Motor neuron (in vitro differentiated cells): ENCODE results near the gene RAB10. TPM values are rescaled to one million over a fixed set of nuclear protein-coding genes. Genes with fewer than 3 reads are reported as not detected.
"Not testable (repeated sequence)": the region's sequence is repeated elsewhere in the genome, so short reads cannot be mapped to it uniquely, and the experiment has no call there.

Source experiments
- ATAC-seq, 8 experiments: fragments of 200-7000 bp; cut with Tn5 transposase; replicated peaks in 6 of 8; 2 replicates each; pipeline ENCODE4 v1.8.0; 2021; ENCODE audit warnings: mild to moderate bottlenecking in 8 of 8, moderate library complexity in 8 of 8
- H3K27ac ChIP-seq, 2 donors: fragments of 250-450 bp; sonication (Bioruptor Pico); 2 replicates each; pipeline ENCODE4 v1.9.0; 2021; ENCODE audit warnings: antibody characterized with exemption in 2 of 2, mild to moderate bottlenecking in 2 of 2, moderate library complexity in 1 of 2
- H3K4me1 ChIP-seq, 2 donors: fragments of 250-450 bp; sonication (Bioruptor Pico); replicated peaks in 1 of 2; 2 replicates each; pipeline ENCODE4 v1.6.1; 2021; ENCODE audit warnings: antibody characterized with exemption in 2 of 2, mild to moderate bottlenecking in 2 of 2, moderate library complexity in 1 of 2
- H3K4me3 ChIP-seq, 5 donors: fragments of 250-450 bp; sonication (Bioruptor Pico); 2 replicates each; pipeline ENCODE4 v1.9.0; 2021; ENCODE audit warnings: antibody characterized with exemption in 5 of 5, mild to moderate bottlenecking in 5 of 5, moderate library complexity in 4 of 5
- WGBS, 10 experiments: fragments of 450-650 bp; shearing (Covaris generic); methylation state at CpG; one replicate each; pipeline ENCODE4 v1.0.0; 2022; 5-methylcytosine and 5-hydroxymethylcytosine counted together
- in situ Hi-C, 9 experiments: fragments of 400-800 bp; cut with MboI; loops; one replicate each; pipeline ENCODE4 v1.15.0; 2021; ENCODE audit warnings: low sequenced_read_pairs in 9 of 9, low pct_unique_long_range_greater_than_20kb in 2 of 9; ENCODE audit not compliant: unreplicated experiment in 9 of 9
- total RNA-seq, 8 experiments: library from RNA; unstranded; fragments of 300-600 nt; gene quantifications; 2 replicates each; pipeline versions ENCODE4 v1.2.3 to v1.2.4, GENCODE V29; 2022

Gene RAB10
- total RNA-seq, 8 experiments from 2014 or later: 78.0 to 135 (median 86.2) TPM

DNA sequence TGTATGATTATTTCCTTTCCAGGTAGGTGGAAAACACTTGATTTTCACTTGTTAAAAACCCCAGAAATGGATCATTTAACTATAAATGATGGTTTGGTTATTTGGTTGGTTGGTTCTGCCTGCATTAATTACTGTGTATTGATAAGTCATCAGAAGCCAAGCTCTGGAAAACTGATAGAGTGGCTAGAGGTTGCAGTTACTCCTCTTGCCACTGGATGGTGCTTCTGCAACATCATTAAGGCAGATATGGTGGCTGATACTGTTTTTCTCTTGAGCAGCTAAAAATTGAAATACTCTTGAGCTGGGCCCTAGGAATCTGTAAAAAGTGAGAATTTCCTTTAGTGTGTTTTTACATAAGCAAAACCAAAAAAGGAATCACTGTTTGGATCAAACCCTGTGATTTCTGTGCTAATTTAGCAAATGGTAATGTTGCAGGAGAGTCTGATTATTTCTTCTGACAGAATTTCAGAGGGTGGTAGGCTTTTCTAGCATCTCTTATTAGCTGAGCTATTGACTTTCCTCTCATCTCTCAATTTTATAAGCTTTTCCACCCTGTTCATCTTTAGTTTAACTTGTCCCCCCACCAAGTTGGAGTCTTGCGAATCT, 54.3 kb downstream of the RAB10 start:
- in situ Hi-C loops: no loop called here
- no peak overlapping the region for H3K4me3 ChIP-seq
- H3K27ac ChIP-seq: no peak overlapping the region
- peak in 4 of 8 experiments; percentile 26 to 71 (median 50) for ATAC-seq
- H3K4me1 ChIP-seq: no peaks in the 10 kb centered on the region
- WGBS, 10 experiments: 89 to 100% methylated on average over 1 of the region's 1 CpG; no CpG with 5 or more reads in 8 of the 10 experiments

DNA sequence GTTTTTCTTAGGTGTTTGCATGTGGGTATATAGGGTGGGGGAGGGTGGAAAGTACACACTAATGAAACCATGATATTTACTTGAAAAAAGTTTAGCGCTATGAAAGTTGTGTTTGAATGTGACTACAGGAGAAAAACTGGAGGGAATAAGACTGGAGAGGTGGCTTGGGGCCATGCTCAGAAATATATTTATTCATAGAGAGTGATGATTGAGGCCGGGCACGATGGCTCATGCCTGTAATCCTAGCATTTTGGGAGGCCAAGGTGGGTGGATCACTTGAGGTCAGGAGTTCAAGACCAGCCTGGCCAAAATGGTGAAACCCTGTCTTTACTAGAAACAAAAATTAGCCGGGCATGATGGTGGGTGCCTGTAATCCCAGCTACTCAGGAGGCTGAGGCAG, 55.0 kb downstream of the RAB10 start:
- in situ Hi-C loops, H3K4me3 ChIP-seq, H3K4me1 ChIP-seq, ATAC-seq, H3K27ac ChIP-seq: not testable (repeated sequence)
- 100% methylated on average over 1 to 3 of the region's 4 CpGs; no CpG with 5 or more reads in 7 of the 10 experiments for WGBS, 10 experiments

DNA sequence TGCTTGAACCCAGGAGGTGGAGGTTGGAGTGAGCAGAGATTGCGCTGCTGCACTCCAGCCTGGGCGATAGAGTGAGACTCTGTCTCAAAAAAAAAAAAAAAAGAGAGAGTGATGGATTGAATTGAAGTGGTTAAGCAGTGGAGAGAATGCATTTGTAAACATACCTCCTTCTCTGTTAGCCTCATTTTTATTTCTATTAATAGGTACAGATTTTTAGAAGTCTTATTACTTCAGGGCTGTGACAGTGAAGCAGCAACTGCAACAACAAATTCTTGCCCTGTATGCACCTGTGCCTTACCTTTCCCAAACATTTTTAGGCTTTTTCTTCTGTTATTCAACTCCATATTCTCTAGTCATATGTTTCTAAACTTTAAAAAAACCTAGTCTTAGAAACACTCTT, 55.5 kb downstream of the RAB10 start:
- no peak overlapping the region for H3K4me3 ChIP-seq
- in situ Hi-C loops: no loop called here
- H3K27ac ChIP-seq: no peak overlapping the region
- no peaks in the 10 kb centered on the region for H3K4me1 ChIP-seq
- WGBS, 10 experiments: 90 to 100% (median 100%) methylated on average over 1 to 2 of the region's 2 CpGs; no CpG with 5 or more reads in 5 of the 10 experiments
- no peak for ATAC-seq

DNA sequence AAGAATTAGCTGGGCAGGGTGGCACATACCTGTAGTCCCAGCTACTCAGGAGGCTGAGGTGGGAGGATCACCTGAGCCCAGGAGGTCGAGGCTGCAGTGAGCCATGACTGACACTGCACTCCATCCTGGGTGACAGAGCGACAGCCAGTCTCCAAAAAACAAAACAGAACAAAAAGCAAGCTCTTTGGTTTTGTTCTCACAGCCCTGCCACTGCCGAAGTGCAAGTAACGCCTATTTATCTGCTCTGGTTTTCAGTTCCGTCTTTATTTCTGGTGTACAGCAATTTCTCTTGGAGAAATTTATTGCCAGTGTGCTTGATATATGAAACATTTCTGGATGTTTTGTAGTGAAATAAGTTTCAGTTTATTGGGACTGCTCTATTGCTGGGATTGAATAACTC, 61.9 kb downstream of the RAB10 start:
- ATAC-seq: no peak
- WGBS, 10 experiments: 71 to 100% (median 100%) methylated on average over 1 to 5 of the region's 5 CpGs; no CpG with 5 or more reads in 1 of the 10 experiments
- in situ Hi-C loops: no loop called here
- Histone ChIP-seq H3K27ac (no peak overlapping the region), H3K4me3 (no peak overlapping the region), H3K4me1 (peaks cover 0 to 4% of the 10 kb centered on the region in 2 donors)

DNA sequence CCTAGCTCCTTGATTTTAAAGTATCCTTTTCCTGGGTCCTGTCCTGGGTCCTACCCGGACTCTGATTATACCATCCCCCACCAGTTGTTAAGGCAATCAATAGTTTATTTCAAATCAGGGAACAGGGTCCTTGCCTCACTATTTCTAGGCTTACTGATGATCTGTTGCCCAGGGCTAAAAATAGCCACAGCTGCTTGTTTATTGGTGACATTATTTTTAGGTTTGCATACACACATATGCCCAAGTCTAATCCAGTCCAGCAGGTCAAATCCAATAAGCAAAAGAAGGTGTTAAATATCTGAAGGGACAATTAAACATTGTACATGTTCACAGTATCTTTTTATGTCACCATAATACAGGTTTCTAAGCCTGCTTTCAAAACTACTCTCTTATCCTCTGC, 66.0 kb downstream of the RAB10 start:
- Histone ChIP-seq H3K4me3 (no peak overlapping the region), H3K4me1 (peaks cover 0 to 4% of the 10 kb centered on the region in 2 donors), H3K27ac (no peak overlapping the region)
- in situ Hi-C loops: no loop called here
- peak in 1 of 8 experiments; percentile 18 for ATAC-seq
- 80 to 100% (median 100%) methylated on average over 1 of the region's 1 CpG; no CpG with 5 or more reads in 4 of the 10 experiments for WGBS, 10 experiments

DNA sequence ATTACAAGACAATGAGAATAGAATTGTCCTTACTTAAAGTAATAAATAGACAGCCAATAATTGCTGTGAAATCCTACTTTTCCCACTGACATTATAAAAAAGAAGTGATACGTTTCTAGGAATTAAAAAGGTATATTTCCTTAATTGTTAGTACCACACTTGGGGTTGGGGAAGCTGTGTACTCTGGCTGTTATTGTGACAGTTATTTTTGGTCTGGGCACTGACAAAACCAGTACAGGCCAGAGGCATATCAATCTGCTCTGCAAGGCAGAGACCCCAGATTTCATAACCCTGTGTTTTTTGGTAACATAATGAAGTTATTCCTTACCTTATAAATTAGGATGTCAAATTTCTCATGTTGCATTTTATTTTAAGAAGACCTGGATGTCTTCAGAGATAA, 66.5 kb downstream of the RAB10 start:
- in situ Hi-C loops: no loop called here
- no peak for ATAC-seq
- Histone ChIP-seq H3K4me1 (peaks cover 0 to 4% of the 10 kb centered on the region in 2 donors), H3K4me3 (no peak overlapping the region), H3K27ac (no peak overlapping the region)
- WGBS, 10 experiments: 13 to 100% (median 90%) methylated on average over 1 of the region's 1 CpG; no CpG with 5 or more reads in 3 of the 10 experiments

DNA sequence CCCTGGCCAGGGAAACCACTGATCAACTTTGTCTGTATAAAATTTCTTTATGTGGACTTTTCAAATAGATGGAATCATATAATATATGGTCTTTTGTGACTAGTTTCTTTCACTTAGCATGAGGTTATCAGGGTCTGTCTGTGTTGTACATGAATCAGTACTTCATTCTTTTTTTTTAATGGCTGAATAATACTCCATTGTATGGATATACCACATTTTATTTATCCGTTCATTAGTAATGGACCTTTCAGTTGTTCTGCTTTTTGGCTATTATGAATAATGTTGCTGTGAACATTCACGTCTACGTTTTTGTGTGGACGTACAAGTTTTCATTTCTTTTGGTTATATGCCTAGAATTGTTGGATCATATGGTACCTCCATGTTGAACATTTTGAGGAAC, 69.9 kb downstream of the RAB10 start:
- H3K4me3 ChIP-seq: no peak overlapping the region
- no peak for ATAC-seq
- in situ Hi-C loops: no loop called here
- no peaks in the 10 kb centered on the region for H3K4me1 ChIP-seq
- H3K27ac ChIP-seq: no peak overlapping the region
- WGBS, 10 experiments: 92 to 100% (median 98%) methylated on average over 1 to 4 of the region's 4 CpGs; no CpG with 5 or more reads in 1 of the 10 experiments

DNA sequence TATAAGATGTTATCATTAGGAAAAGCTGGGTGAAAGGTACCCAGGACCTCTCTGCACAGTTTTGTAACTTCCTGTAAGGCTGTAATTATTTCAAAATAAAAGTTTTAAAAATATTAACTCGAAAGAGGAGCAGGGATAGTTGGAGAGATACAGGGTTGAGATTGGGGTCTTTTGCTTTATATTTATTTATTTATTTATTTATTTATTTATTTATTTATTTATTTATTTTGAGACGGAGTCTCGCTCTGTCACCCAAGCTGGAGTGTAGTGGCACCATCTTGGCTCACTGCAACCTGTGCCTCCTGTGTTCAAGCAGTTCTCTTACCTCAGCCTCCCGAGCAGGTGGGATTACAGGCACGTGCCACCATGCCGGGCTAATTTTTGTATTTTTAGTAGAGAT, 74.8 kb downstream of the RAB10 start:
- H3K4me3 ChIP-seq, ATAC-seq, H3K4me1 ChIP-seq, H3K27ac ChIP-seq, in situ Hi-C loops: not testable (repeated sequence)
- 94 to 100% (median 100%) methylated on average over 1 to 6 of the region's 6 CpGs for WGBS, 10 experiments

DNA sequence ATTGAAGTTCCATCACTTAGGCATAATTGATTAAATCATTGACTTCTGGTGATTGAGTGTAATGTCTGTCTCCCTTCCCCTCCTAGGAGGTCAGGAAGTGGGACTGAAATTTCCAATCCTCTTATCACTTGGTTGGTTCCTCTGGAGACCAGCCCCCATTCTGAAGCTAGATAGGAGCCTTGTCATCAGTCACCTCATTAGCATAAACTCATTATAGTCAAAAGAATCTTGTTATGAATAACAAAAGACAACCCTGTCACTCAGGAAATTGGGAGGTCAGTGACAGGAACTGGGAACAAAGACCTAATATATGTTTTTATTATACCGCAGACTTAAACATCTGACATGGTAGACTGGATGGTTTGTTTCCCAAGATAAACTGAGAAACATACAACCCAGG, 78.3 kb downstream of the RAB10 start:
- in situ Hi-C loops: no loop called here
- ATAC-seq: no peak
- H3K27ac ChIP-seq: no peak overlapping the region
- H3K4me3 ChIP-seq: no peak overlapping the region
- WGBS, 10 experiments: 88 to 100% (median 100%) methylated on average over 1 of the region's 1 CpG; no CpG with 5 or more reads in 5 of the 10 experiments
- H3K4me1 ChIP-seq: no peaks in the 10 kb centered on the region

DNA sequence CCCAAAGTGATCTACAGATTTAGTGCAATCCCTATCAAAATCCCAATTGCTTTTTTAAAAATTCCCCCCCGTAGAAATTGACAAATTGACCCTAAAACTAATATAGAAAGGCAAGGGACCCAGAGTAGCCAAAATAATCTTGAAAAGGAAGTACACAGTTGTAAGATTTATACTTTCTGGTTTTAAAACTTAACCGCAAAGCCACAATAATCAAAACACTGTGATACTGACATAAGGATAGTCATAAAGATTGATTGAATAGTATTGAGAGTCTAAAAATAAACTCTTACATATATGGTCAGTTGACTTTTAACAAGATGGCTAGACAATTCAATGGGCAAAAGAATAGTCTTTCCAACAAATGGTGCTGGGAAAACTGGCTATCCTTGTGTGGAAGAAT, 80.3 kb downstream of the RAB10 start:
- H3K4me3 ChIP-seq: no peak overlapping the region
- 83 to 100% (median 97%) methylated on average over 1 to 2 of the region's 2 CpGs; no CpG with 5 or more reads in 1 of the 10 experiments for WGBS, 10 experiments
- no peak for ATAC-seq
- H3K4me1 ChIP-seq: no peaks in the 10 kb centered on the region
- in situ Hi-C loops: no loop called here
- no peak overlapping the region for H3K27ac ChIP-seq

DNA sequence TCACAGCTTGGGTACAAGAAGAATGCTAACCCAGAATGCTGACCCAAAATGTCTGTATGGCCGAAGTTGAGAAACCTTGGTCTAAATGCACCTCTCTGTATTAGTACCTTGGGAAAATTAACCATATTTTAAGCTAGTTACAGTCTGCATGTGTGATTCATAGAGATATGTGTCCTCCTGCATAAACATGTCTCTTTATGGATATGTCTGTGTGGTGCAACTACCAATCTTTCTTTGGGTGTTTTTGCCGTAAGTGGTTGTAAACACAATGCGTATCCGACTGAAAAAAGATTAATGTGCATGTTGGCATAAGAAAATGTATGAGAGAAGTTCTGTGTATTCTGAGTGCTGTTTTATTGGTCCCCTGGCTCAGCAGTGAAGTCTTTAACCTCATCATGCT, 84.8 kb downstream of the RAB10 start:
- Histone ChIP-seq H3K4me1 (no peaks in the 10 kb centered on the region), H3K27ac (no peak overlapping the region), H3K4me3 (no peak overlapping the region)
- peak in 3 of 8 experiments; percentile 84 to 94 (median 94) for ATAC-seq
- in situ Hi-C loops: no loop called here
- WGBS, 10 experiments: 38 to 92% (median 84%) methylated on average over 1 to 4 of the region's 4 CpGs; no CpG with 5 or more reads in 4 of the 10 experiments

DNA sequence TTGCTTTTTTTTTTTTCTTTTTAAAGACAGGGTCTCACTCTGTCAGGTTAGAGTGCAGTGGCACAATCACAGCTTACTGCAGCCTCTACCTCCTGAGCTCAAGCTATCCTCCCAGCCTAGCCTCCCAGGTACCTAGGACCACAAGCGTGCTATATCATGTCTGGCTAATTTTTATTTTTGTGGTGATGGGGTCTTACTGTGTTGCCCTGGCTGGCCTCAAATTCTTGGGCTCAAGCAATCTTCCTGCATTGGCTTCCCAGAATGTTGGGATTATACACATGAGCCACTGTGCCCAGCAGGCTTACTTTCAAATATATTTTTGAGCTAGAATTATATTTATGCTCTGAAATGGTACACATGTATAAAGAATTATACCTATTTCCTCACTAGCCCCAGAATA, 85.6 kb downstream of the RAB10 start:
- H3K4me3 ChIP-seq: no peak overlapping the region
- no peak for ATAC-seq
- no peak overlapping the region for H3K27ac ChIP-seq
- H3K4me1 ChIP-seq: no peaks in the 10 kb centered on the region
- in situ Hi-C loops: no loop called here
- 80 to 100% (median 93%) methylated on average over 1 of the region's 1 CpG; no CpG with 5 or more reads in 6 of the 10 experiments for WGBS, 10 experiments

DNA sequence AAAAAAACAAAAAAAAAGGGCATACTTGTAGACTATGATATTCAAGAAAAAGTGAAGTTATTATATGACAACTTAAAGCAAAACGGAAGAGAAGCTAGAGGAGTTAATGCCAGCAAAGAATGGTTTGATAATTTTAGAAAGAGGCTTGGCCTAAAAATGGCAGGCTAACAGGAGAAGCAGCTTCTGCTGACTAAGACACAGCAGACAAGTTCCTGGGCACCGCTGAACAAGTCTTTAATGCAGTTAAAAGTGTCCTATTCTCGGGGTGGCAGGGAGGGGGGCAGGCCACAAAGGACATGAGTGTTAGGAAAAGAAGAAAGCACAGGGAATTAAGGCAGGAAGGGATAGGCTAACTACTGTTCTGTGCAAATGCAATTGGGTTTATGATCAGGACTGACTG, 88.7 kb downstream of the RAB10 start:
- H3K4me3 ChIP-seq: no peak overlapping the region
- 30 to 100% (median 86%) methylated on average over 2 to 3 of the region's 3 CpGs; no CpG with 5 or more reads in 2 of the 10 experiments for WGBS, 10 experiments
- ATAC-seq: no peak
- no peaks in the 10 kb centered on the region for H3K4me1 ChIP-seq
- no peak overlapping the region for H3K27ac ChIP-seq
- in situ Hi-C loops: no loop called here

DNA sequence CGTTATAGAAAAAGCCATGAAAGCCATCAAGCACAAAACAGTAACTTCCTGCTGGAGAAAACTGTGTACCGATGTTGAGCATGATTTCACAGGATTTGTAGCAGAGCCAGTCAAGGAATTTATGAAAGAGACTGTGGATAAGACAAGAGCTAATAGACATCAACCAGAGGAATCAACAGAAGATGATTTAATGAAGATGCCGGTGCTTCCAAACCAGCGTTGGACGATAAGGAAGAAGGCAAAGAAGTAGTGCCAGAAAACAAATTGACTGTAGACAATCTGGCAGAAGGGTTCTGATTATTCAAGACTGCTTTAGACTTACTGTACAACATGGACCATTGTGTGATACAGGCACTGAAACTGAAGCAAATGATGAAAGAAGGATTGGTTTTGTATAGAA, 89.5 kb downstream of the RAB10 start:
- H3K4me1 ChIP-seq: no peaks in the 10 kb centered on the region
- ATAC-seq: no peak
- H3K4me3 ChIP-seq: no peak overlapping the region
- in situ Hi-C loops: no loop called here
- 25 to 100% (median 94%) methylated on average over 1 to 5 of the region's 5 CpGs for WGBS, 10 experiments
- no peak overlapping the region for H3K27ac ChIP-seq
